Gastrocnemius medialis (tissue), 4 donors: ENCODE results near the gene ANKMY1.

Source experiments
- CTCF ChIP-seq, 5 experiments: fragments of 450-650 bp in 3 of 5; fragments of 200-600 bp in 2 of 5; sonication (generic) in 2 of 5; IDR thresholded peaks in 4 of 5; conservative IDR thresholded peaks in 1 of 5; 1 replicate in 4 of 5; 2 replicates in 1 of 5; pipeline ENCODE4 v1.5.1; 2016 to 2019; ENCODE audit warnings: antibody characterized with exemption in 5 of 5, mild to moderate bottlenecking in 3 of 5, moderate library complexity in 3 of 5
- POLR2A ChIP-seq, 2 donors: fragments of 450-650 bp; IDR thresholded peaks; one replicate each; pipeline ENCODE4 v1.6.1; 2017; ENCODE audit warnings: antibody characterized with exemption in 2 of 2, mild to moderate bottlenecking in 2 of 2, moderate library complexity in 2 of 2

DNA sequence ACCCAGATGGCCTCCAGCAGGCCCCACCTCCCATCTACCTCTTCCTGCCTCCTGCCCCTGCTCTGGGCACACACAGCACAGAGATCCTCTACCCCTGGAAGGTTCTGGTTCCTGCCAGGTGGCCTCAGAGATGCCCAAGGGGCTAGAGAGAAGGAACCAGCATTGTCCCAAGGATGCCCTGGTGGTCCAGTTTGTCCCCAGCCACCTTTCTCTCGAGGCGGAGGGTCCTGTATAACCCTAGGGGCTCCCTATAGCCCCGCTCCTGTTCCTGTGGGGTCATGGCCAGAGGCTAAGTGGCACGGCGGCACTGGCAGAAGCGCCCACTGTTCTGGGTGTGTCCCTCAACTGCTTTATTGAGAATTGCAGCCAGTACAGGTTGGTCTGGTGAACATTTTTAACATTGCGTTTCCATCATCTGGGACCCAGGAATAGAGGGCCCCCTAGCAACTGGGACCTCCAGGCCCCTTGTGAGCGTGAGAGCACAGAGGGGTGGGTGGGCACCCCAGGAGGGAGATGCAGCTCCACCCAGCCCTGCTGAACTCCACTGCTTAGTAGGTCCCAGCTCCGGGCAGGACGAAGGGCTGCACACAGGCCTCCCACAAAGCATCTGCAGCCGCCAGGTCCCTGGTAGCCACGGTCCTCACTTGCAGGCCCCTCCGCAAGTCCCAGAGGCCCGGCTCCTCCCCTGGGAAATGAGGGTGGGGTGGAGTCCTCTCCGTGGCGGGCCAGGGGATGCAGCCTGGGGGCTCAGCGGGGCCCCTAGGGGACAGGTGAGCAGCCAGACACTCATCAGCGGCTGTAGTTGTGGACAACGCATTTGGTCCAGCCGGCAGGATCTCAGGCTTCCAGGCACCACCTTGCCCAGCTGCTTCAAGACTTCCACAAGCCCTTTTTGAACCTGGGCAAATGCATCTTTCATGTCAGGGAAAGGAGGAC lies 89.2 kb downstream of the ANKMY1 start:
- TF ChIP-seq CTCF (IDR thresholded peaks at IDR 0.05 in 4 of 5, conservative IDR thresholded peaks at IDR 0.05 in 1 of 5) (no peak), POLR2A (IDR thresholded peaks at IDR 0.05) (no peak)
